LHCN-M2 (cell line): Measurements from ENCODE around the gene CEP95. TPM values are rescaled to one million over a fixed set of nuclear protein-coding genes. Genes with fewer than 3 reads are reported as not detected.
"Not testable (repeated sequence)": the region's sequence is repeated elsewhere in the genome, so short reads cannot be mapped to it uniquely, and the experiment has no call there.

Source experiments
- DNase-seq: peaks from one replicate; pipeline ENCODE4 v3.0.0-alpha.2; 2012; ENCODE audit warnings: low read depth
- polyA plus RNA-seq: library from polyadenylated mRNA; unstranded; fragments of >200 nt; gene quantifications from one replicate; pipeline ENCODE4 v1.2.1, GENCODE V29; 2012; ENCODE audit warnings: missing spikeins
- total RNA-seq: library from RNA; depleted of rRNA; stranded (reverse); fragments of >200 nt; gene quantifications from 2 replicates; pipeline ENCODE4 v1.2.3, GENCODE V29; 2014; rRNA removed

The CEP95 gene
- total RNA-seq = 15.0 and 17.8 TPM in 2 replicates
- 8.8 TPM for polyA plus RNA-seq

DNA sequence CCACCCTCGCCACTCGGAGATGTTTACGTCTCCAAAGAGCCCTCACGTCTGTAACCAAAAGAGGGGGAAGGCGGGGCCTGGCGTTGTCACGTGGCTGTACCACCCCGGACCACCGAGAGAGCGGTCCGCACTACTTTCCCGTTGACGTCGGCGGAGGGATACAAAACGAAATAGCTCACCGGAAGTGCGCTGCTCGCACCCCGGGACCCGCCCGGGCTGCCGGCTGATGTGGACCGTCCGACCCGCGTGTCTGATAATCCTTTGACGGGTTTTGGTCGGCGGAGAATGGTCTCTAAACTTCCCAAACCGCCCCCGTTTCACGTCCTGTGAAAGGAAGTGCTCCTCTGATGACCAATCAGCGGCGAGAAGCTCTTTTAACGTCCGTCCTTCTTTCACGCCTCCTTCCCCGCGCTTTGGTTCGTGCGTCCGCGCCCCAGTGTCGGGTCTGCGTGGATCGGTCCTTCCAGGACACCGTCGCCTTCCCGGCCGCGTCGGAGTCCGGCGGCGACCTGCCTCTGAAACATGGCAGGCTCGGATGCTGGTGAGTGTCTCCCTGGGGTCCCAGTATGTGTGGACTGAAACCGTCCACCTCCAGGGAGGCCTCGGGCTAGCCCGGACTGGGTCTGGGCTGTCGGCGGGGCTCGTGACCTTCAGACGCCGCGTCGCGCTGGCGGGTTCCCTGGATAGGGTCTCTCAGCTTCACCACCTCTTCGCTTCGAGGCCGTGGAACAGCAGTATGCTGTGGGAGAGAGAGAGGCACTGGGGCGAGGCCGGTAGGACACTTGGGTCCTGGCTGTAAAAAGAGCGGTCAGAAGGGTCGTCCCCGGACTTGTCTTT is at the start of gene CEP95:
TSS of gene CEP95 (plus strand) at position 402 of the 837 bp plus-strand sequence. CDS start at position 523, 121 bp downstream.
- peak; percentile 97 for DNase-seq

DNA sequence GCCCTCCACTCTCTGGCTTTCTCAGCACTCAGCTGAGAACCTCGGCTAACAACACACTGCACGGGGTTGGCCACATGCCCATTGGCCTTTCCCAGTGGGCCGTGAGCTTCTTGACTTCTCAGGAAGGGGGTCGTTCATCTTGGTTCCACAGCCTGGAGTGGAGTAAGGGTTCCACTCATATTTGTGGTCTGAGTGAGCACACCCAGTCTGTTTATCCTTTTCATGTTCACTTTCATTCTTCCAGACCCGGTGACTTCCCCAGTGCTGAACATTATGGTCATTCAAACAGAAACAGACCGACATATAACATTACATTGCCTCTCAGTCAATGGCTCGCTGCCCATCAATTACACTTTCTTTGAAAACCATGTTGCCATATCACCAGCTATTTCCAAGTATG is 49.6 kb upstream of the CEP95 start:
- peak; percentile 37 for DNase-seq

DNA sequence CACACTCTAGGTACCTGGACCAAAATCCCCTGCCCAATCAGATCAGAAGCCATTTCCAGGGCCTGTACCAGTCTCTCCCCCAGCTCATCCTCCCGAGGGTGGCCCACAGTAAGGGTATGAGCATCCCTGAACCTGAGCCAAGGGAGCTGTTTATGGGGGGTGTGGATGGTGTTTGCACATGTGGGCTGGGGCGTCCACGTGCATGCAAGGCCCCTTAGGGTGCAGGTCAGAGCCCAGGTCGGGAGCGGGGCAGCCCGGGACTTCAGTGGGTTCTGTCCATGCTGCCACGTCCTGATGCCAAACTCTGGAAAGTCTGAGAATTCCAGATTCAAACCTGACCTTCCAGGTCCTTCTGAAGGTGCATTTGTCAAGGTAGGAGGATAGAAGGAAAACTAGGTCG is 48.0 kb upstream of the CEP95 start:
- no peak for DNase-seq

DNA sequence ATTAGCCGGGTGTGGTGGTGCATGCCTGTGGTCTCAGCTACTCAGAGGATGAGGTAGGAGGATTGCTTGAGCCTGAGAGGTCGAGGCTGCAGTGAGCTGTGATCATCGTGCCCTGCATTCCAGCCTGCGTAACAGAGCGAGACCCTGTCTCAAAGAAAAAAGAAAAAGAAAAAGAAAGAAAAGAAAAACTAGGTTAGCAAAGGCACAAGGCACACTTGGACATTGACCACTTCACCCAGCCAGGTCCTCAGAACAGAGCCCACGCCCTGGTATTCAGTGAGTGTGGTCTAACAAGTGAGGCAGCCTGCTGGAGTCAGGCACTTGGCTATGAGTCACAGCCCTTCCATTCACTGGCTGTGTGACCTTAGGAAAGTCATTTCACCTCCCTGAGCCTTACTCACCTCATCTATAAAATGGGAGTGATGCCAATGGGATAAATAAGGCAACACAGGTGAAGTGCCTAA is 47.5 kb upstream of the CEP95 start:
- DNase-seq = peak; percentile 63

DNA sequence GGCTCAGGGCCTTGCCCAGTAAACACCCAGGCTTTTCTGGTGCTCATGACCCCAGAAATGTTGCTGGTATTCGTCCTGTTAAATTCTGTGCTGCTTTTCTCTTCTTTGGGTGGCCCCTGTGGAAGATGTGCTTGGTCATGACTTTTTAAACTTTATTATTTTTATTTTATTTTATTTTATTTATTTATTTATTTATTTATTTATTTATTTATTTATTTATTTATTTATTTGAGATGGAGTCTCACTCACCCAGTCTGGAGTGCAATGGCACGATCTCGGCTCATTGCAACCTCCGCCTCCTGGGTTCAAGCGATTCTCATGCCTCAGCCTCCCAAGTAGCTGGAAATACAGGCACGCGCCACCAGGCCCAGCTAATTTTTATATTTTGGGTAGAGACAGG is 47.0 kb upstream of the CEP95 start:
- not testable (repeated sequence) for DNase-seq

DNA sequence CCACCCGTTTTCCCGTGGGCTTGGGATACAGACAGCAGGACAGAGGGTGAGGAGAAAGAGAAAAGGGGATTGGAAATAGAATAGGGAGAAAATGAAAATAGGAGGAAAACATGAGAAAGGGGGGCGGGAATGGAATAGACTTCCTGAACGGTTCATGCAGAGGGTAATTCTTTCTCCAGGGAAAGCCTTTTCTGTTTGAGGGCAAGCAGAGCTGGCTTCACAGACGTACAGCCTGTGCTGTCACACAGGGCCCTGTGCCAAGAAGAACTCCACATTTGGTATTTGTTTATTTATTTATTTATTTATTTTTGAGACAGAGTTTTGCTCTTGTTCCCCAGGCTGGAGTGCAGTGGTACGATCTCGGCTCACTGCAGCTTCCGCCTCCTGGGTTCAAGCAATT is 45.8 kb upstream of the CEP95 start:
- no peak for DNase-seq

DNA sequence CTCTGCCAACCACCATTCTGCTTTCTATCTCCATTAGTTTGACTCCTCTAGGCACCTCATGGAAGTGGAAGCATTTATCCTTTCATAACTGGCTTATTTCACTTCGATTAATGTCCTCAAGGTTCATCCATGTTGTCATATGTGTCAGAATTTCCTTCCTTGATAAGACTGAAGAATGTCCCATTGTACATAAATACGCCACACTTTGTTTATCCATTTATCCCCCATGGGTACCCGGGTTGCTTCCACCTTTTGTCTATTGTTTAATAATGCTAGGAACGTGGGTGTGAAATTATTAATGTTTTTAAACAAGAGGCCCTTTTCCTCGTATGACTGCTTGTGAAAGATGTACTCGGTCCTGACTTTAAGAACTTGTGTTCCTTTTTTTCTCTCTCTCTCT is 45.0 kb upstream of the CEP95 start:
- DNase-seq = no peak

DNA sequence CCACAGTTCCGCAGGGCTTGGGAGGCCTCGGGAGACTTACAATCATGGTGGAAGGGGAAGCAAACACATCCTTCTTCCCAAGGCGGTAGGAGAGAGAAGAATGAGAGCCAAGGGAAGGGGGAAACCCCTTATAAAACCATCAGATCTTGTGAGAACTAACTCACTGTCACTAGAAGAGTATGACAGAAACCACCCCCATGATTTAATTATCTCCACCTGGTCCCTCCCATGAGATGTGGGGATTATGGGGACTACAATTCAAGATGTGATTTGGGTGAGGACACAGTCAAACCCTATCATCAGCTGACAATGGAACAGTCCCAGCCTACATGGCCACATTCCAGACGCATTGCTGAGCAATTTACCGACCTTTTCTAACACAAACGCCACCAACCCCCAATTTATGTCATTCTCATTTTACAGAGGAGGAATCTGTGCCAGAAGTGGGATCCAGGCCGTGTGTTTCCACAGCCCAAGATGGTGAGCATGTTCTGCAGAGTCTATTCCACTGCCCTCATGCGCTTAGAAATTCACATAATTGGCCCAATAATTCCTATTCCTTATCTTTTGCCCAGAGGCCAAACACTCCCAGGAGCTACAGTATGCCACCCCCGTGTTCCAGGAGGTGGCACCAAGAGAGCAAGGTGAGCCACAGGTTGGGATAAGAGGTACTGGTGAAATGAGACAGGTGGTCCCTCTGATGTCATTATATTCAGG is 40.6 kb upstream of the CEP95 start:
- no peak for DNase-seq

DNA sequence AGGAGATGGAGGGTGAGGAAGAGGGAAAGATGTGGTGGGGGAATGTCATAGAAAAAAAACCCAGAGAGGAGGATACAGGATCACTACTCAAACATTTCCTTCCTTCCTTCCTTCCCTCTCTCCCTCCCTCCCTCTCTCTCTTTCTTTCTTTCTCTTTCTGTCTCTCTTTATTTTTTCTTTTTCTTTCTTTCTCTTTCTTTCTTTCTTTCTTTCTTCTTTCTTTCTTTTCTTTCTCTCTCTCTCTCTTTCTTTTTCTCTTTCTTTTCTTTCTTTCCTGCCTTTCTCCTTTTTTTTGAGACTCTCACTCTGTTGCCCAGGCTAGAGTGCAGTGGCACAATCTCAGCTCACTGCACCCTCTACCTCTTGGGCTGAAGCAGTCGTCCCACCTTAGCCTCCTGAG is 39.9 kb upstream of the CEP95 start:
- DNase-seq = not testable (repeated sequence)

GRCh38 chr17:64470625-64471024 is 36.2 kb upstream of the CEP95 start:
- no peak for DNase-seq

DNA sequence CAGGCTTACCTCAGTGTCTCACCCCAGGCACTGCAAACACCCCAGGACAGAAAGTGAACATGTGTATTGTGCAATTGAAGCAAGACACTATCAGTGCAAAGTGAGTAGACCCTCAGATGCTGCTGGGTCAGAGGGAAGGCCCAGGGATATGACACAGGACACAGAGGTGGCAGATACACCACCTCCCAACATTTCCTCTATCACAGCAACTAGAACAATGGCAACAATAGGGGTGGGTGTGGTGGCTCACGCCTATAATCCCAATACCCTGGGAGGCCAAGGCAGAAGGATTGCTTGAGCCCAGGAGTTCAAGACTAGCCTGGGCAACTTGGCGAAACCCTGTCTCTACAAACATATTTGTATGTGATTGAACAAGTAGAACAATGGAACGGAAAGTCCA is 35.3 kb upstream of the CEP95 start:
- DNase-seq = no peak

DNA sequence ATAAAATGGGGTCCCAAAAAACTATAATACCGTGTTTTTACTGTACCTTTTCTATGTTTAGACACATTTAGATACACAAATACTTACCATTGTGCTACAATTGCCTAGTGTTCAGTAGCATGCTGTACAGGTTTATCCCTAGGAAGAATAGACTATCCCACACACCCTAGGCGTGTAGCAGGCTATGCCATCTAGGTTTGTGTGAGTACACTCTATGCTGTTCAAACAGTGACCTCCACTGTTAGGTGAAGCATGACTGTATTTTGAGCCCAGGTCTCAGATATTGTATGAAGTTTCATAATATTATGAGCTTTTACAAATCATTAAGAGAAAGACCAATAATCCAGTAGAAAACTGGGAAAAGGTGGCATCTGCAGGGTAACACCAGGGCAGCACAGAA is 34.2 kb upstream of the CEP95 start:
- DNase-seq = no peak

DNA sequence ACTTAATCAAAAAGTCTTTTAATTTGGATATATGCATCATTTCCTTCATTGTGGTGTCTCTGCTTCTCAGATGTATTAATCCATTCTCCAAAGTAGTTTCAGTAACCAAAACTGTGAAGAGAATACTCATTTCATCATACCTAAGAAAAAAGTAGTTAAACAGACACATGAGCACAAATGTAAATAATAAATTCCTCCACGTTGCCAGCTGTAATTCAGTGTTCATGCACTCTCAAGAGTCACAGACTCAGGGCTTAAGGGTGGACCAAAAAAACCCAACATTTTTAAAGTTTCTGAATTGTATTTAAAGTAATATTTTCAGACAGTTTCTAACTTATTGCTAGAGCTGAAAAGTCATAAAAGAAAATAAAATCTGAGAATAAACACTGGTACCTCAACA is 28.9 kb upstream of the CEP95 start:
- DNase-seq = no peak

DNA sequence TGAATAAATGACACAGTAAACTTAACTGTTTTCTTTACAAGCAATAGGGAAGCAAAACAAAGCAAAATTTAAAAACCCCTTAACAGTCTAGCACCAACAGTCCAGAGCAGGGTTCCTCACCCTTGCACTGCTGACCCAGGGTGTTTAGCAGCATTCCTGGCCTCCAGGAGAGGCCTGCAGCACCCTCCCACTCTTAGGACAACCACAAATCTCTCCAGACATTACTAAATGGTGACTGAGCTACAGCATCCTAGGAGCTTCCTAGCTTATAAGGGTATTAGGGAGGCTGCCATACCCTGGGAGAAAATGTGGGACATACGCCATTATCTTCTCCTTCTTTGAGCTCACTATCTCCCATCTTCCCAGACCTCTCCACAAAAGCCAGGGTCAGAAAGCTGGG is 25.8 kb upstream of the CEP95 start:
- no peak for DNase-seq

GRCh38 chr17:64484380-64484779 is 22.4 kb upstream of the CEP95 start:
- no peak for DNase-seq

DNA sequence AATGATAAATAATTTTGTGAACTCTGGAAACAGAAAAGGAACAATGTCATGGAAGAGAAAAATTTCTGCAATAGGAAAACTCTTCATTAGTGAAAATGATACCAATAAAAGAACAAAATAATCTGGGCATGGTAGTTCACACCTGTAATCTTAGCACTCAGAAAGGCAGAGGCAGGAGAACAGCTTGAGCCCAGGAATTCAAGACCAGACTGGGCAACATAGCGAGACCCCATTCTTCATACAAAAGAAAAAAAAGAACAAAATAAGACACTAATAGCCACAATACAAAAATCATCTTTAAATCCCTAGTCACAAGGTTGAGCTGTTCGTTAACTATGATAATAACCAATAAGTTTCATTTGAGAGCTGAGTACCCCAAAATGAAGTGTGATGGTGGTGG is 18.5 kb upstream of the CEP95 start:
- DNase-seq = no peak

- peak; percentile 39 for DNase-seq
These were observed 15.5 kb upstream of the CEP95 start for GRCh38 chr17:64491034-64491860.

DNA sequence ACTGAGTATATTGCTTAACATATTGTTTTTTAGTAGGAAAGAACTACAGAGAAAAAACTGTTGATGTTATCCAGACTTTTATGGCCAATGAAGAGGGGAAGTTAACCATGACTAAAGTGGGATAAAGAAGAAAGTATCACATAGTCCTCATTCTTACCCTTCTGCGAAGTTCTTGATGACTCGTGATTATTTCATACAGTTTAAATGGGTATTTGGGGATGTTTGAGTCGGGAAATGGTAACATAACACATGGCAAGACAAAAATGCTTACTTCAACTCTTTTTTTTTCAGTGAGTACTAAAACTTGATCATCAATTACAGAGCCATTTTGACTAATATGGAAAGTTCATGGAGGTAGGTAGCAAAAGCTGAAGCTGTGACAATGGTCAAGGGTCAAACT is 14.8 kb upstream of the CEP95 start:
- no peak for DNase-seq

- DNase-seq = no peak
These were observed 14.2 kb upstream of the CEP95 start for GRCh38 chr17:64492481-64493109.

GRCh38 chr17:64494121-64494520 is 12.7 kb upstream of the CEP95 start:
- DNase-seq = no peak

DNA sequence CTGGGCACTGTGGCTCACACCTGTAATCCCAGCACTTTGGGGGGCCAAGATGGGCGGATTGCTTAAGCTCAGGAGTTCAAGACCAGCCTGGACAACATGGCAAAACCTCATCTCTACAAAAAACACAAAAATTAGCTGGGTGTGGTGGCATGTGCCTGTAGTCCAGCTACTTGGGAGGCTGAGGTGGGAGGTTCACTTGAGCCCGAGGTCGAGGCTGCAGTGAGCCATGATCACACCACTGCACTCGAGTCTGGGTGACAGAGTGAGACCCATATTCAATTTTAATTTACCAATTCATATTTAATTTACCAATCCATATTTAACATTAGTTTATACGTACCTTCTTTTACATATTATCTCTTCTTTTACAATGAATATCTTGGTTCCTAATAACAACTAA is 11.5 kb upstream of the CEP95 start:
- DNase-seq = not testable (repeated sequence)
